Suprapubic skin (tissue), 4 donors: Measurements from ENCODE around the gene DPP9. TPM values are rescaled to one million over a fixed set of nuclear protein-coding genes. Genes with fewer than 3 reads are reported as not detected.

Experiments used
- DNase-seq, 2 donors: peaks; one replicate each; pipeline ENCODE4 v3.0.0-alpha.2; 2019; ENCODE audit warnings: low spot score in 2 of 2
- H3K27ac ChIP-seq: fragments of 200-600 bp; sonication (generic); one replicate; pipeline ENCODE4 v1.5.1; 2019
- H3K27me3 ChIP-seq: fragments of 200-600 bp; sonication (generic); one replicate; pipeline ENCODE4 v1.5.1; 2019
- H3K36me3 ChIP-seq: fragments of 200-600 bp; sonication (generic); one replicate; pipeline ENCODE4 v1.5.1; 2019
- H3K4me1 ChIP-seq: fragments of 200-600 bp; sonication (generic); one replicate; pipeline ENCODE4 v1.5.1; 2019
- H3K4me3 ChIP-seq: fragments of 200-600 bp; sonication (generic); one replicate; pipeline ENCODE4 v1.5.1; 2019; ENCODE audit warnings: mild to moderate bottlenecking
- H3K9me3 ChIP-seq: fragments of 200-600 bp; sonication (generic); one replicate; pipeline ENCODE4 v1.5.1; 2019
- CTCF ChIP-seq, 2 donors: fragments of 200-600 bp in 1 of 2; fragments of 450-650 bp in 1 of 2; sonication (generic) in 1 of 2; IDR thresholded peaks; one replicate each; pipeline ENCODE4 v1.5.1; 2016 to 2019; ENCODE audit warnings: antibody characterized with exemption in 2 of 2, mild to moderate bottlenecking in 1 of 2, moderate library complexity in 1 of 2
- EP300 ChIP-seq: sonication (generic); formaldehyde crosslinking; IDR thresholded peaks from one replicate; pipeline ENCODE4 v1.6.1; 2017; ENCODE audit warnings: antibody characterized with exemption
- POLR2A ChIP-seq, 2 donors: fragments of 450-650 bp; IDR thresholded peaks; one replicate each; pipeline ENCODE4 v1.6.1; 2017; ENCODE audit warnings: antibody characterized with exemption in 2 of 2, mild to moderate bottlenecking in 2 of 2, moderate library complexity in 2 of 2
- POLR2AphosphoS5 ChIP-seq, 3 donors: sonication (generic); formaldehyde crosslinking; IDR thresholded peaks; one replicate each; pipeline ENCODE4 v1.6.1; 2017; ENCODE audit warnings: antibody characterized with exemption in 3 of 3
- whole genome bisulfite sequencing: methylation state at CpG from one replicate; pipeline ENCODE4 v1.1.5; 2018; 5-methylcytosine and 5-hydroxymethylcytosine counted together
- total RNA-seq, 4 donors: library from RNA; depleted of rRNA; stranded (reverse); fragments of >200 nt; gene quantifications; one replicate each; pipeline ENCODE4 v1.1.0, GENCODE V29; 2016

DPP9 gene
- total RNA-seq, 4 donors from 2014 or later: 51.2 to 126 (median 84.1) TPM

- Histone ChIP-seq H3K9me3 (no peaks in the 10 kb centered on the region), H3K36me3 (no peaks in the 10 kb centered on the region), H3K4me3 (no peak overlapping the region), H3K27me3 (peaks cover 4% of the 10 kb centered on the region), H3K27ac (no peak overlapping the region), H3K4me1 (peaks cover 14% of the 10 kb centered on the region)
- WGBS: 87% methylated on average over 7 of the region's 7 CpGs
- DNase-seq: no peak
- TF ChIP-seq POLR2A (IDR thresholded peaks at IDR 0.05): no peak
- TF ChIP-seq EP300: no peak
- no peak for TF ChIP-seq POLR2AphosphoS5 (IDR thresholded peaks at IDR 0.05)
- no peak for TF ChIP-seq CTCF (IDR thresholded peaks at IDR 0.05)
Observed at GRCh38 chr19:4755459-4755858, 31.8 kb upstream of the DPP9 start.

- no peaks in the 10 kb centered on the region for H3K9me3 ChIP-seq
- H3K27me3 ChIP-seq: peaks cover 3% of the 10 kb centered on the region
- H3K27ac ChIP-seq: no peak overlapping the region
- H3K4me1 ChIP-seq: peaks cover 2% of the 10 kb centered on the region
- no peak for DNase-seq
- TF ChIP-seq POLR2A (IDR thresholded peaks at IDR 0.05): no peak
- no peak for TF ChIP-seq POLR2AphosphoS5 (IDR thresholded peaks at IDR 0.05)
- no peak for TF ChIP-seq CTCF (IDR thresholded peaks at IDR 0.05)
- TF ChIP-seq EP300: no peak
- no peak overlapping the region for H3K4me3 ChIP-seq
- WGBS: 63% methylated on average over 6 of the region's 6 CpGs
- H3K36me3 ChIP-seq: no peaks in the 10 kb centered on the region
Observed at GRCh38 chr19:4754248-4754647, 30.6 kb upstream of the DPP9 start.

- no peaks in the 10 kb centered on the region for H3K36me3 ChIP-seq
- H3K27ac ChIP-seq: no peak overlapping the region
- no peak for TF ChIP-seq CTCF (IDR thresholded peaks at IDR 0.05)
- no peak for TF ChIP-seq POLR2AphosphoS5 (IDR thresholded peaks at IDR 0.05)
- TF ChIP-seq EP300: no peak
- no peak for TF ChIP-seq POLR2A (IDR thresholded peaks at IDR 0.05)
- H3K4me1 ChIP-seq: peaks cover 3% of the 10 kb centered on the region
- peaks cover 5% of the 10 kb centered on the region for H3K27me3 ChIP-seq
- no peak for DNase-seq
- no peak overlapping the region for H3K4me3 ChIP-seq
- no peaks in the 10 kb centered on the region for H3K9me3 ChIP-seq
- WGBS: 67% methylated on average over 18 of the region's 18 CpGs
Observed at GRCh38 chr19:4749870-4750590, 26.4 kb upstream of the DPP9 start.

- WGBS: 46% methylated on average over 9 of the region's 9 CpGs
Observed at GRCh38 chr19:4748589-4748988, 24.9 kb upstream of the DPP9 start.

More at GRCh38 chr19:4748589-4748988, 24.9 kb upstream of the DPP9 start:
- H3K9me3 ChIP-seq: no peaks in the 10 kb centered on the region
- no peaks in the 10 kb centered on the region for H3K36me3 ChIP-seq
- TF ChIP-seq CTCF (IDR thresholded peaks at IDR 0.05): no peak
- TF ChIP-seq EP300: no peak
- no peak for TF ChIP-seq POLR2A (IDR thresholded peaks at IDR 0.05)
- no peak for TF ChIP-seq POLR2AphosphoS5 (IDR thresholded peaks at IDR 0.05)
- DNase-seq: no peak
- H3K4me3 ChIP-seq: no peak overlapping the region
- H3K27me3 ChIP-seq: peaks cover 5% of the 10 kb centered on the region
- H3K4me1 ChIP-seq: peaks cover 12% of the 10 kb centered on the region
- H3K27ac ChIP-seq: no peak overlapping the region
